Upper lobe of left lung (tissue), 4 donors: Measurements from ENCODE around the gene DNAH9.

Experiments used
- POLR2A ChIP-seq, 4 donors: fragments of 450-650 bp; IDR thresholded peaks; one replicate each; pipeline ENCODE4 v1.5.1; 2016 to 2017; ENCODE audit warnings: antibody characterized with exemption in 4 of 4, mild to moderate bottlenecking in 2 of 4
- POLR2AphosphoS5 ChIP-seq, 2 donors: sonication (generic); formaldehyde crosslinking; IDR thresholded peaks; one replicate each; pipeline ENCODE4 v1.5.1; 2017; ENCODE audit warnings: antibody characterized with exemption in 2 of 2
- TF ChIP-seq, protein P1 (sequence below), 6 experiments: fragments of 450-650 bp in 4 of 6; fragments of 200-600 bp in 2 of 6; sonication (generic) in 2 of 6; IDR thresholded peaks; one replicate each; pipeline ENCODE4 v1.5.1; 2016 to 2019; ENCODE audit warnings: antibody characterized with exemption in 6 of 6

- TF ChIP-seq, protein P1, sequence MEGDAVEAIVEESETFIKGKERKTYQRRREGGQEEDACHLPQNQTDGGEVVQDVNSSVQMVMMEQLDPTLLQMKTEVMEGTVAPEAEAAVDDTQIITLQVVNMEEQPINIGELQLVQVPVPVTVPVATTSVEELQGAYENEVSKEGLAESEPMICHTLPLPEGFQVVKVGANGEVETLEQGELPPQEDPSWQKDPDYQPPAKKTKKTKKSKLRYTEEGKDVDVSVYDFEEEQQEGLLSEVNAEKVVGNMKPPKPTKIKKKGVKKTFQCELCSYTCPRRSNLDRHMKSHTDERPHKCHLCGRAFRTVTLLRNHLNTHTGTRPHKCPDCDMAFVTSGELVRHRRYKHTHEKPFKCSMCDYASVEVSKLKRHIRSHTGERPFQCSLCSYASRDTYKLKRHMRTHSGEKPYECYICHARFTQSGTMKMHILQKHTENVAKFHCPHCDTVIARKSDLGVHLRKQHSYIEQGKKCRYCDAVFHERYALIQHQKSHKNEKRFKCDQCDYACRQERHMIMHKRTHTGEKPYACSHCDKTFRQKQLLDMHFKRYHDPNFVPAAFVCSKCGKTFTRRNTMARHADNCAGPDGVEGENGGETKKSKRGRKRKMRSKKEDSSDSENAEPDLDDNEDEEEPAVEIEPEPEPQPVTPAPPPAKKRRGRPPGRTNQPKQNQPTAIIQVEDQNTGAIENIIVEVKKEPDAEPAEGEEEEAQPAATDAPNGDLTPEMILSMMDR (IDR thresholded peaks at IDR 0.05): no peak
- no peak for TF ChIP-seq POLR2A (IDR thresholded peaks at IDR 0.05)
- no peak for TF ChIP-seq POLR2AphosphoS5 (IDR thresholded peaks at IDR 0.05)
Observed at GRCh38 chr17:11823862-11824261, 225.6 kb downstream of the DNAH9 start.
